AG20443 (cell line): ENCODE results near the gene RBM20.
A peak's percentile ranks its signal among the peaks of the same experiment; 100 is the strongest.

Source experiments
- DNase-seq: peaks from one replicate; pipeline ENCODE4 v3.0.0; 2012; ENCODE audit warnings: low spot score, mixed read lengths

RBM20 gene

GRCh38 chr10:110737886-110738634 lies 93.9 kb downstream of the RBM20 start:
- DNase-seq: no peak

- DNase-seq: no peak
Observed at GRCh38 chr10:110739811-110740271, 95.7 kb downstream of the RBM20 start.

GRCh38 chr10:110742801-110743200 lies 98.7 kb downstream of the RBM20 start:
- DNase-seq: no peak

- no peak for DNase-seq
Observed at GRCh38 chr10:110744782-110745181, 100.6 kb downstream of the RBM20 start.

- peak; percentile 81 for DNase-seq
Observed at GRCh38 chr10:110746254-110746826, 102.2 kb downstream of the RBM20 start.

- DNase-seq: no peak
Observed at GRCh38 chr10:110746969-110747608, 103.0 kb downstream of the RBM20 start.

GRCh38 chr10:110747609-110748464 lies 103.7 kb downstream of the RBM20 start:
- DNase-seq: peak; percentile 23

- no peak for DNase-seq
Observed at GRCh38 chr10:110748970-110749369, 104.8 kb downstream of the RBM20 start.

GRCh38 chr10:110750931-110751330 lies 106.8 kb downstream of the RBM20 start:
- no peak for DNase-seq

- no peak for DNase-seq
Observed at GRCh38 chr10:110751850-110752249, 107.7 kb downstream of the RBM20 start.

GRCh38 chr10:110753462-110753861 lies 109.3 kb downstream of the RBM20 start:
- no peak for DNase-seq

- no peak for DNase-seq
Observed at GRCh38 chr10:110754375-110755105, 110.4 kb downstream of the RBM20 start.

GRCh38 chr10:110755781-110756180 lies 111.6 kb downstream of the RBM20 start:
- DNase-seq: no peak

GRCh38 chr10:110756876-110757275 lies 112.7 kb downstream of the RBM20 start:
- no peak for DNase-seq

GRCh38 chr10:110757586-110757985 lies 113.5 kb downstream of the RBM20 start:
- no peak for DNase-seq

- DNase-seq: no peak
Observed at GRCh38 chr10:110758128-110758765, 114.1 kb downstream of the RBM20 start.

GRCh38 chr10:110758898-110759297 lies 114.8 kb downstream of the RBM20 start:
- DNase-seq: peak; percentile 54

- DNase-seq: no peak
Observed at GRCh38 chr10:110759523-110759922, 115.4 kb downstream of the RBM20 start.

GRCh38 chr10:110762109-110762848 lies 118.1 kb downstream of the RBM20 start:
- DNase-seq: no peak

GRCh38 chr10:110762849-110763211 lies 118.7 kb downstream of the RBM20 start:
- DNase-seq: no peak
